Mammary epithelial cell (primary cell): ENCODE data around the gene MARK2.

Experiments
- EZH2 ChIP-seq: IDR thresholded peaks from 2 replicates; pipeline ENCODE4 v1.6.1; 2012; ENCODE audit warnings: low read length, inconsistent platforms, borderline replicate concordance
- TF ChIP-seq, protein P1 (sequence below), 2 donors: IDR thresholded peaks in 1 of 2; conservative IDR thresholded peaks in 1 of 2; 2 replicates each; pipeline ENCODE4 v1.5.1; 2011 to 2012; ENCODE audit warnings: inconsistent platforms in 2 of 2, low read length in 2 of 2, mild to moderate bottlenecking in 2 of 2, control low read depth in 1 of 2, low read depth in 1 of 2; ENCODE audit not compliant: insufficient read depth in 1 of 2; ENCODE audit errors: extremely low read depth in 1 of 2

DNA sequence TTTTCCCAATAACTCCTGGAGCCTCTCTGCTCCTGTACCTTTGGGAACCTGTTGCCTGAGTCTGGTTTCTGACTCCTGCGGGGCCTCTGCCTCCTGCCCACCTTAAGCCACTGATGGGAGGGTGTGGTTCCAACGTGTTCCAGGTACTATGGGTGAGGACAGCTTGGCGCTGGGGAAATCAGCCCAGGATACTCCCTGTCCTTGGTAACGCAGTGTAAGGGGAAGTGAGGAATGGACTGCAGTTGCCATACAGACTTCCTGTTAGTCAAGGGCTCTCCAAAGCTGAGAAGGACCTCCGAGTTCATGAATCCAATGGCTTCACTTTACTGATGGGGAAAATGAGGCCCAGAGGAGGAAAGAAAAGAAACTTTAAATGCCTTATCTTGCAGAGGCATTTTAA lies 1.2 kb upstream of the MARK2 start:
- TF ChIP-seq, protein P1, sequence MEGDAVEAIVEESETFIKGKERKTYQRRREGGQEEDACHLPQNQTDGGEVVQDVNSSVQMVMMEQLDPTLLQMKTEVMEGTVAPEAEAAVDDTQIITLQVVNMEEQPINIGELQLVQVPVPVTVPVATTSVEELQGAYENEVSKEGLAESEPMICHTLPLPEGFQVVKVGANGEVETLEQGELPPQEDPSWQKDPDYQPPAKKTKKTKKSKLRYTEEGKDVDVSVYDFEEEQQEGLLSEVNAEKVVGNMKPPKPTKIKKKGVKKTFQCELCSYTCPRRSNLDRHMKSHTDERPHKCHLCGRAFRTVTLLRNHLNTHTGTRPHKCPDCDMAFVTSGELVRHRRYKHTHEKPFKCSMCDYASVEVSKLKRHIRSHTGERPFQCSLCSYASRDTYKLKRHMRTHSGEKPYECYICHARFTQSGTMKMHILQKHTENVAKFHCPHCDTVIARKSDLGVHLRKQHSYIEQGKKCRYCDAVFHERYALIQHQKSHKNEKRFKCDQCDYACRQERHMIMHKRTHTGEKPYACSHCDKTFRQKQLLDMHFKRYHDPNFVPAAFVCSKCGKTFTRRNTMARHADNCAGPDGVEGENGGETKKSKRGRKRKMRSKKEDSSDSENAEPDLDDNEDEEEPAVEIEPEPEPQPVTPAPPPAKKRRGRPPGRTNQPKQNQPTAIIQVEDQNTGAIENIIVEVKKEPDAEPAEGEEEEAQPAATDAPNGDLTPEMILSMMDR (conservative IDR thresholded peaks at IDR 0.05 in 1 of 2, IDR thresholded peaks at IDR 0.05 in 1 of 2; ENCODE audit: extremely low read depth in 1 of 2, insufficient read depth in 1 of 2, low read depth in 1 of 2, low read length in 2 of 2) = no peak
- TF ChIP-seq EZH2 = no peak
